ENCODE results near the gene PIH1D1.
A peak's percentile ranks its signal among the peaks of the same experiment; 100 is the strongest.

PIH1D1 gene

DNA sequence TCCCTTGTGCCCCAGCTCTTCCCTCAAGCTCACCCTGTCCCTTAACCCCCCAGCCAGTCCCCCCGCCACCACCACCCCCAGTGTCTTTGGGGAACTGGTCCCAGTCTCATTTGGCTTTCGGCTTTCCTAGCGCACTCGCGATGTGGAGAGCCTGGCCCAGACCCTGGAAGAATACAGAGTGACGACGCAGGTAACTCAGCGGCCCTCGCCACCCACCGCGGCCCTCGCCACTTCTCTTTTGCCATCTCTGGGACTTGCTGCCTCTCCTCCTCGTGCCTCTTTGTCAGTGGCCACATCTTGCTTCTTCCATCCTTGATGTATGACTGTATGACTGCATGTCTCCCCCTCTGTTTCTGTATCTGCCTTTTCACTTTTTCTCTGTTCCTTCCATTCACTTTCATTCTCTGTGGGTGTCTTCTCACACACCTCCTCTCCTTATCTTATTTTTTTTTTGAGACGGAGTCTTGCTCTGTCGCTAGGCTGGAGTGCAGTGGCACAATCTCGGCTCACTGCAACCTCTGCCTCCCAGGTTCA is 44.1 kb downstream of the PIH1D1 start:
- no peak for DNase-seq (ENCODE audit: low read depth)
- H3K4me3 ChIP-seq (ENCODE audit: low read length): no peak overlapping the region
- TF ChIP-seq, protein P1, sequence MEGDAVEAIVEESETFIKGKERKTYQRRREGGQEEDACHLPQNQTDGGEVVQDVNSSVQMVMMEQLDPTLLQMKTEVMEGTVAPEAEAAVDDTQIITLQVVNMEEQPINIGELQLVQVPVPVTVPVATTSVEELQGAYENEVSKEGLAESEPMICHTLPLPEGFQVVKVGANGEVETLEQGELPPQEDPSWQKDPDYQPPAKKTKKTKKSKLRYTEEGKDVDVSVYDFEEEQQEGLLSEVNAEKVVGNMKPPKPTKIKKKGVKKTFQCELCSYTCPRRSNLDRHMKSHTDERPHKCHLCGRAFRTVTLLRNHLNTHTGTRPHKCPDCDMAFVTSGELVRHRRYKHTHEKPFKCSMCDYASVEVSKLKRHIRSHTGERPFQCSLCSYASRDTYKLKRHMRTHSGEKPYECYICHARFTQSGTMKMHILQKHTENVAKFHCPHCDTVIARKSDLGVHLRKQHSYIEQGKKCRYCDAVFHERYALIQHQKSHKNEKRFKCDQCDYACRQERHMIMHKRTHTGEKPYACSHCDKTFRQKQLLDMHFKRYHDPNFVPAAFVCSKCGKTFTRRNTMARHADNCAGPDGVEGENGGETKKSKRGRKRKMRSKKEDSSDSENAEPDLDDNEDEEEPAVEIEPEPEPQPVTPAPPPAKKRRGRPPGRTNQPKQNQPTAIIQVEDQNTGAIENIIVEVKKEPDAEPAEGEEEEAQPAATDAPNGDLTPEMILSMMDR (conservative IDR thresholded peaks at IDR 0.05; ENCODE audit: low read length): no peak

- no peak for DNase-seq (ENCODE audit: low read depth)
- H3K4me3 ChIP-seq (ENCODE audit: low read length): no peak overlapping the region
- TF ChIP-seq, protein P1 (conservative IDR thresholded peaks at IDR 0.05; ENCODE audit: low read length): no peak
These were observed 44.5 kb downstream of the PIH1D1 start for GRCh38 chr19:49407079-49407478.

DNA sequence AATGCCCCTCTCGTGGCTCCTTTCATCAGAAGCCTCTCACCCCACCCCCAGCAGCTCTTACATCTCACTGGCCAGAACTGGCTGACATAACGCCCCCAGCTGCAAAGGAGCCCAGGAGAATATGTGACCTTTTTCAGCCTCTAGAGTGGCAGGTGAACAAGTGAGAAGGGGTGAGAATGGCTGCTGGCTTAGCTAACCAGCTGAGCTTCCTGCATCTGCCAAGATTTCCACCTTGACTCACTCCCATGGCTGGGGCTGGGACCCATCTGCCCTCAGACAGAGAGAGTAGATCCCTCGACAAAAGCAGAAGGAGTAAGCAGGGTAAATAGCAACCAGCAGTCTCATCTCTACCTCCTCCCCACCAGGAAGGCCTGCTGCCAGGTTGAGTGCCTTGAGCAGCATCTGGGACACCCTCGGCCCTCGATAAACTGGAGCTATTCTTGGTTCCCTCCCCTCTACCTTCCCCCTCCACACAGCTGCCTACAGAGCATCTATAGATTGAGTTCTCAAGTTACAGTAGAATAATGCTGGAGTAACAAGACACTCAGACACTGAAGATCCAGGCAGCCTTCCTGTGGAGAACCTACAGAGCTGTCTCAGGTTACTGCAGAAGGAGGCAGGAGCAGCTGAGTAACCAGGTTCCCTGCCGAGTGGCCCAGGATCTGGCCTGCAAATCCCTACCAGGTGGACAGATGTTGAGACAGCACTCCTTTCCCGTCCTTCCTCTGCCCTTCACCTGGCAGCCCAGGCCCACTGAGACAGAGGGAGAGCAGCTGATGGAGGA is 48.0 kb downstream of the PIH1D1 start:
- TF ChIP-seq, protein P1 (conservative IDR thresholded peaks at IDR 0.05; ENCODE audit: low read length): no peak
- no peak for DNase-seq (ENCODE audit: low read depth)
- no peak overlapping the region for H3K4me3 ChIP-seq (ENCODE audit: low read length)

GRCh38 chr19:49400029-49400428 is 51.6 kb downstream of the PIH1D1 start:
- TF ChIP-seq, protein P1 (conservative IDR thresholded peaks at IDR 0.05; ENCODE audit: low read length): no peak
- no peak overlapping the region for H3K4me3 ChIP-seq (ENCODE audit: low read length)
- peak; percentile 29 for DNase-seq (ENCODE audit: low read depth)

GRCh38 chr19:49398931-49399330 is 52.7 kb downstream of the PIH1D1 start:
- H3K4me3 ChIP-seq (ENCODE audit: low read length): no peak overlapping the region
- DNase-seq (ENCODE audit: low read depth): no peak
- TF ChIP-seq, protein P1 (conservative IDR thresholded peaks at IDR 0.05; ENCODE audit: low read length): no peak

- TF ChIP-seq, protein P1 (conservative IDR thresholded peaks at IDR 0.05; ENCODE audit: low read length): no peak
- no peak overlapping the region for H3K4me3 ChIP-seq (ENCODE audit: low read length)
- no peak for DNase-seq (ENCODE audit: low read depth)
These were observed 53.5 kb downstream of the PIH1D1 start for GRCh38 chr19:49398001-49398615.
